H9 (cell line): ENCODE results near the gene KISS1R. TPM values are rescaled to one million over a fixed set of nuclear protein-coding genes. Genes with fewer than 3 reads are reported as not detected.

Source experiments
- DNase-seq: peaks from one replicate; pipeline ENCODE4 v3.0.0-alpha.2; 2017
- H2AFZ ChIP-seq: one replicate; pipeline ENCODE4 v1.6.1; 2013; ENCODE audit warnings: mild to moderate bottlenecking, low read length, control low read depth, moderate library complexity
- H2AK5ac ChIP-seq: 2 replicates; pipeline ENCODE4 v1.6.1; 2013; ENCODE audit warnings: low read length, control low read depth, mixed read lengths; ENCODE audit not compliant: insufficient read length
- H2BK120ac ChIP-seq: one replicate; pipeline ENCODE4 v1.6.1; 2013; ENCODE audit warnings: low read depth, mild to moderate bottlenecking, low read length, control low read depth, inconsistent platforms; ENCODE audit not compliant: poor library complexity, severe bottlenecking
- H2BK12ac ChIP-seq: 2 replicates; pipeline ENCODE4 v1.6.1; 2013; ENCODE audit warnings: low read length, control low read depth, mixed read lengths, low read depth; ENCODE audit not compliant: insufficient read length
- H2BK15ac ChIP-seq: 2 replicates; pipeline ENCODE4 v1.6.1; 2013; ENCODE audit warnings: low read depth, low read length, control low read depth
- H2BK20ac ChIP-seq: one replicate; pipeline ENCODE4 v1.6.1; 2013; ENCODE audit warnings: low read depth, mild to moderate bottlenecking, low read length, control low read depth, inconsistent platforms; ENCODE audit not compliant: poor library complexity, severe bottlenecking
- H2BK5ac ChIP-seq: 2 replicates; pipeline ENCODE4 v1.6.1; 2013; ENCODE audit warnings: low read length, control low read depth, mixed read lengths; ENCODE audit not compliant: insufficient read length
- H3K14ac ChIP-seq: 2 replicates; pipeline ENCODE4 v1.6.1; 2013; ENCODE audit warnings: low read length, control low read depth; ENCODE audit not compliant: insufficient read depth
- H3K18ac ChIP-seq: 2 replicates; pipeline ENCODE4 v1.6.1; 2013; ENCODE audit warnings: low read depth, mild to moderate bottlenecking, mixed read lengths, low read length, control low read depth; ENCODE audit not compliant: insufficient read length
- H3K23ac ChIP-seq: 2 replicates; pipeline ENCODE4 v1.6.1; 2013; ENCODE audit warnings: low read length, control low read depth, mixed read lengths, low read depth; ENCODE audit not compliant: insufficient read length
- H3K23me2 ChIP-seq: 2 replicates; pipeline ENCODE4 v1.6.1; 2013; ENCODE audit warnings: low read depth, mild to moderate bottlenecking, mixed read lengths, low read length, control low read depth; ENCODE audit not compliant: insufficient read length, poor library complexity, severe bottlenecking
- H3K27ac ChIP-seq: 2 replicates; pipeline ENCODE4 v1.5.1; 2013; ENCODE audit warnings: low read length, control low read depth, mixed read lengths, low read depth; ENCODE audit not compliant: insufficient read length
- H3K27me3 ChIP-seq: 2 replicates; pipeline ENCODE4 v1.6.1; 2013; ENCODE audit warnings: low read length, control low read depth, inconsistent platforms; ENCODE audit not compliant: insufficient read depth
- H3K4ac ChIP-seq: 2 replicates; pipeline ENCODE4 v1.6.1; 2013; ENCODE audit warnings: low read depth, mild to moderate bottlenecking, control low read depth, inconsistent platforms, low read length, moderate library complexity
- H3K4me1 ChIP-seq: 2 replicates; pipeline ENCODE4 v1.6.1; 2013; ENCODE audit warnings: low read length, control low read depth, inconsistent platforms; ENCODE audit not compliant: insufficient read depth
- H3K4me2 ChIP-seq: 2 replicates; pipeline ENCODE4 v1.6.1; 2013; ENCODE audit warnings: low read length, control low read depth, mixed read lengths; ENCODE audit not compliant: insufficient read length, insufficient read depth
- H3K56ac ChIP-seq: 2 replicates; pipeline ENCODE4 v1.6.1; 2013; ENCODE audit warnings: low read depth, mild to moderate bottlenecking, mixed read lengths, low read length, control low read depth; ENCODE audit not compliant: insufficient read length
- H3K79me1 ChIP-seq: 2 replicates; pipeline ENCODE4 v1.6.1; 2013; ENCODE audit warnings: low read depth, mild to moderate bottlenecking, moderate library complexity, low read length, control low read depth, inconsistent platforms; ENCODE audit not compliant: insufficient read depth, poor library complexity, severe bottlenecking
- H3K79me2 ChIP-seq: 2 replicates; pipeline ENCODE4 v1.6.1; 2013; ENCODE audit warnings: low read length, control low read depth, inconsistent platforms; ENCODE audit not compliant: insufficient read depth
- H3K9ac ChIP-seq: 2 replicates; pipeline ENCODE4 v1.6.1; 2013; ENCODE audit warnings: low read length, control low read depth, mixed read lengths; ENCODE audit not compliant: insufficient read length; ENCODE audit errors: extremely low read depth
- H3K9me3 ChIP-seq: one replicate; pipeline ENCODE4 v1.6.1; 2013; ENCODE audit warnings: low read depth, low read length, inconsistent platforms; ENCODE audit not compliant: control insufficient read depth
- H3T11ph ChIP-seq: one replicate; pipeline ENCODE4 v1.6.1; 2013; ENCODE audit warnings: mild to moderate bottlenecking, low read length, control low read depth, inconsistent platforms
- H4K20me1 ChIP-seq: one replicate; pipeline ENCODE4 v1.6.1; 2013; ENCODE audit not compliant: control insufficient read depth, insufficient read length, insufficient read depth
- H4K5ac ChIP-seq: 2 replicates; pipeline ENCODE4 v1.6.1; 2013; ENCODE audit warnings: low read depth, mild to moderate bottlenecking, mixed read lengths, low read length, control low read depth; ENCODE audit not compliant: insufficient read length
- H4K8ac ChIP-seq: replicated peaks from 2 replicates; pipeline ENCODE4 v1.6.1; 2013; ENCODE audit warnings: low read length, control low read depth, mixed read lengths, low read depth; ENCODE audit not compliant: insufficient read length
- H4K91ac ChIP-seq: 2 replicates; pipeline ENCODE4 v1.6.1; 2013; ENCODE audit warnings: low read depth, mild to moderate bottlenecking, moderate library complexity, mixed read lengths, low read length, control low read depth; ENCODE audit not compliant: insufficient read length
- H3K27ac Mint-ChIP-seq, 3 experiments: 2 replicates in 2 of 3; 3 replicates in 1 of 3; pipeline ENCODE4 v1.8.0; 2020 to 2021; ENCODE audit warnings: mixed read lengths in 3 of 3, mild to moderate bottlenecking in 1 of 3, moderate library complexity in 1 of 3
- H3K27me3 Mint-ChIP-seq: 2 replicates; pipeline ENCODE4 v1.8.0; 2021; ENCODE audit warnings: low read depth, mild to moderate bottlenecking, moderate library complexity, mixed read lengths
- H3K36me3 Mint-ChIP-seq, 3 experiments: 2 replicates in 2 of 3; 3 replicates in 1 of 3; pipeline ENCODE4 v1.8.0; 2020 to 2021; ENCODE audit warnings: low read depth in 3 of 3, mixed read lengths in 3 of 3; ENCODE audit not compliant: insufficient read depth in 1 of 3
- H3K4me1 Mint-ChIP-seq, 2 experiments: 2 replicates each; pipeline ENCODE4 v1.8.0; 2020; ENCODE audit warnings: mixed read lengths in 2 of 2
- H3K4me3 Mint-ChIP-seq, 2 experiments: 2 replicates in 1 of 2; 3 replicates in 1 of 2; pipeline ENCODE4 v1.8.0; 2020 to 2021; ENCODE audit warnings: mild to moderate bottlenecking in 2 of 2, mixed read lengths in 2 of 2, moderate library complexity in 1 of 2
- H3K9me3 Mint-ChIP-seq, 2 experiments: 2 replicates in 1 of 2; 3 replicates in 1 of 2; pipeline ENCODE4 v1.8.0; 2020; ENCODE audit warnings: mild to moderate bottlenecking in 2 of 2, mixed read lengths in 2 of 2, moderate library complexity in 1 of 2
- CTCF ChIP-seq: fragments of 200-600 bp; sonication (generic); conservative IDR thresholded peaks from 3 replicates; pipeline ENCODE4 v1.8.0; 2021; ENCODE audit warnings: antibody characterized with exemption, mild to moderate bottlenecking
- WGBS: extraction: QIAGEN DNeasy Blood & Tissue Kit; methylation state at CpG from one replicate; pipeline ENCODE4 v1.1.7; 2013; ENCODE audit warnings: missing lambda C conversion rate, low lambda C conversion rate, mixed read lengths; ENCODE audit not compliant: insufficient read length; ENCODE audit errors: extremely low coverage; 5-methylcytosine and 5-hydroxymethylcytosine counted together
- total RNA-seq: library from RNA; stranded (reverse); gene quantifications from 2 replicates; pipeline ENCODE4 v1.2.1, GENCODE V29; 2021

KISS1R gene
- total RNA-seq, 1 experiment from 2014 or later, result 3.3 TPM

DNA sequence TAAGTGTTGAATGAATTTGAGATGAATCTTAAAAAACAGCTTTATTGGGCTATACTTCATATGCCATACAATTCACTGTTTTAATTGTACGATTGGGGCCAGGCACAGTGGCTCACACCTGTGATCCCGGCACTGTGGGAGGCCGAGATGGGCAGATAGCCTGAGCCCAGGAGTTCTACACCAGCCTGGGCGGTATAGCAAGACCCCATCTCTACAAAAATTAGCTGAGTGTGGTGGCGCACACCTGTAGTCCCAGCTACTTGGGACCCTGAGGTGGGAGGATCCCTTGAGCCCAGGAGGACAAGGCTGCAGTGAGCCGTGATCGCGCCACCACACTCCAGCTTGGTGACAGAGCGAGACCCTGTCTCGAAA, 19.0 kb downstream of the KISS1R start:
- Mint-ChIP-seq H3K4me1 (peaks cover 8 to 11% of the 10 kb centered on the region in 2 experiments; a peak in 2 of 4 replicates), H3K4me3 (no peak overlapping the region), H3K27ac (no peak overlapping the region), H3K27me3 (no peaks in the 10 kb centered on the region), H3K9me3 (no peaks in the 10 kb centered on the region), H3K36me3 (peaks cover 10 to 50% (median 37%) of the 10 kb centered on the region in 3 experiments; a peak in 6 of 7 replicates)
- Histone ChIP-seq H3K23me2 (no peaks in the 10 kb centered on the region), H3K79me2 (peaks cover 10% of the 10 kb centered on the region; the same call in 1 of the 2 replicates), H3T11ph (no peak overlapping the region), H2BK120ac (no peak overlapping the region), H4K91ac (no peak overlapping the region), H3K27me3 (no peaks in the 10 kb centered on the region), H3K4ac (no peak overlapping the region), H3K56ac (no peak overlapping the region), H4K20me1 (no peaks in the 10 kb centered on the region), H4K5ac (no peak overlapping the region), H3K9ac (no peak overlapping the region), H2AK5ac (no peak overlapping the region), H4K8ac (no peak overlapping the region), H2BK15ac (no peak overlapping the region), H3K9me3 (no peaks in the 10 kb centered on the region), H2BK5ac (no peak overlapping the region), H2AFZ (no peak overlapping the region), H3K4me2 (no peak overlapping the region), H3K23ac (no peak overlapping the region), H2BK12ac (no peak overlapping the region), H3K27ac (no peak overlapping the region), H3K14ac (no peak overlapping the region), H3K18ac (no peak overlapping the region), H2BK20ac (no peak overlapping the region), H3K4me1 (no peaks in the 10 kb centered on the region), H3K79me1 (peaks cover 2% of the 10 kb centered on the region)
- no peak for TF ChIP-seq CTCF
- DNase-seq, result no peak
- WGBS, result no CpG with 5 or more reads among the region's 10 CpGs
